Measurements from ENCODE around the gene ASAP3.

ASAP3 gene

GRCh38 chr1:23469372-23469982, 14.5 kb downstream of the ASAP3 start:
- Histone ChIP-seq H3K27me3 (replicated peaks; ENCODE audit: insufficient read depth, low read length) (no peaks in the 10 kb centered on the region), H3F3A (ENCODE audit: insufficient read depth, low read length) (no peaks in the 10 kb centered on the region), H2AFZ (ENCODE audit: low read length) (no peak overlapping the region), H4K20me1 (ENCODE audit: insufficient read depth, low read length) (no peaks in the 10 kb centered on the region), H3K4me3 (ENCODE audit: low read length) (no peak overlapping the region), H3K9me2 (replicated peaks; ENCODE audit: insufficient read depth, low read length) (no peaks in the 10 kb centered on the region), H3K9ac (ENCODE audit: low read length) (no peak overlapping the region), H3K4me1 (ENCODE audit: low read length) (no peaks in the 10 kb centered on the region), H3K36me3 (replicated peaks; ENCODE audit: insufficient read depth, low read length) (no peaks in the 10 kb centered on the region), H3K9me3 (replicated peaks; ENCODE audit: insufficient read depth, low read length) (no peaks in the 10 kb centered on the region), H3K79me2 (ENCODE audit: low read length) (no peaks in the 10 kb centered on the region), H3K4me2 (ENCODE audit: low read depth, low read length) (no peak overlapping the region), H3K27ac (ENCODE audit: low read length) (no peak overlapping the region)
- DNase-seq, result no peak
- TF ChIP-seq EZH2 (optimal IDR thresholded peaks at IDR 0.05; ENCODE audit: low read depth, low read length) (no peak), EZH2phosphoT487 (IDR thresholded peaks at IDR 0.05; ENCODE audit: low read length) (no peak), CTCF (IDR thresholded peaks at IDR 0.05; ENCODE audit: low read length) (no peak)

- Histone ChIP-seq H3K27me3 (replicated peaks; ENCODE audit: insufficient read depth, low read length) (no peaks in the 10 kb centered on the region), H3K9me3 (replicated peaks; ENCODE audit: insufficient read depth, low read length) (no peaks in the 10 kb centered on the region), H3K4me3 (ENCODE audit: low read length) (no peak overlapping the region), H3K9me2 (replicated peaks; ENCODE audit: insufficient read depth, low read length) (no peaks in the 10 kb centered on the region), H3K9ac (ENCODE audit: low read length) (no peak overlapping the region), H3K4me2 (ENCODE audit: low read depth, low read length) (no peak overlapping the region), H2AFZ (ENCODE audit: low read length) (no peak overlapping the region), H3K36me3 (replicated peaks; ENCODE audit: insufficient read depth, low read length) (no peaks in the 10 kb centered on the region), H3K4me1 (ENCODE audit: low read length) (no peaks in the 10 kb centered on the region), H3K27ac (ENCODE audit: low read length) (no peak overlapping the region), H3F3A (ENCODE audit: insufficient read depth, low read length) (no peaks in the 10 kb centered on the region), H3K79me2 (ENCODE audit: low read length) (no peaks in the 10 kb centered on the region), H4K20me1 (ENCODE audit: insufficient read depth, low read length) (no peaks in the 10 kb centered on the region)
- DNase-seq, result no peak
- TF ChIP-seq CTCF (IDR thresholded peaks at IDR 0.05; ENCODE audit: low read length) (no peak), EZH2phosphoT487 (IDR thresholded peaks at IDR 0.05; ENCODE audit: low read length) (no peak), EZH2 (optimal IDR thresholded peaks at IDR 0.05; ENCODE audit: low read depth, low read length) (no peak)
Observed at GRCh38 chr1:23466423-23466989, 17.5 kb downstream of the ASAP3 start.

GRCh38 chr1:23463286-23463685, 20.7 kb downstream of the ASAP3 start:
- Histone ChIP-seq H2AFZ (ENCODE audit: low read length) (no peak overlapping the region), H4K20me1 (ENCODE audit: insufficient read depth, low read length) (no peaks in the 10 kb centered on the region), H3K27ac (ENCODE audit: low read length) (no peak overlapping the region), H3F3A (ENCODE audit: insufficient read depth, low read length) (no peaks in the 10 kb centered on the region), H3K9me2 (replicated peaks; ENCODE audit: insufficient read depth, low read length) (no peaks in the 10 kb centered on the region), H3K9me3 (replicated peaks; ENCODE audit: insufficient read depth, low read length) (no peaks in the 10 kb centered on the region), H3K4me1 (ENCODE audit: low read length) (no peaks in the 10 kb centered on the region), H3K4me3 (ENCODE audit: low read length) (no peak overlapping the region), H3K27me3 (replicated peaks; ENCODE audit: insufficient read depth, low read length) (no peaks in the 10 kb centered on the region), H3K36me3 (replicated peaks; ENCODE audit: insufficient read depth, low read length) (no peaks in the 10 kb centered on the region), H3K4me2 (ENCODE audit: low read depth, low read length) (no peak overlapping the region), H3K9ac (ENCODE audit: low read length) (no peak overlapping the region), H3K79me2 (ENCODE audit: low read length) (no peaks in the 10 kb centered on the region)
- TF ChIP-seq CTCF (IDR thresholded peaks at IDR 0.05; ENCODE audit: low read length) (no peak), EZH2 (optimal IDR thresholded peaks at IDR 0.05; ENCODE audit: low read depth, low read length) (no peak), EZH2phosphoT487 (IDR thresholded peaks at IDR 0.05; ENCODE audit: low read length) (no peak)
- no peak for DNase-seq

All from MM.1S (cell line).